Measurements from ENCODE around the gene PNMA5.

DNA sequence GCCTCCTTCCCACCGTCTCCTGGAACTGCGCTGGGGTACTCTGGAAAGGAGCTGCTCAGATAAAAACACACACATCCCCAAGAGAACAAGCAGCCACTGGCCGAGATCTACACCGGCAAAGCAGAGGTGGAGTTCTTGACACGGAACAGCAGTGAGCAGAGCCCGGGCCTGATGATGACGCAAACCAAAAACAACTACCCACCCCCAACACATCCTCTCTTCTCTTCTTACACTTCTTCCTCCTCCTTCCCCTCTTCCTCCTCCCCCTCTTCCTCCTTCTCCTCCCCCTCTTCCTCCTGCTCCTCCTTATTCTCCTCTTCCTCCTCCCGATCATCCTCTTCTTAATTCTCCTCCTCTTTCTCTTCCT is 4.6 kb downstream of the PNMA5 start:
- TF ChIP-seq, protein P1, sequence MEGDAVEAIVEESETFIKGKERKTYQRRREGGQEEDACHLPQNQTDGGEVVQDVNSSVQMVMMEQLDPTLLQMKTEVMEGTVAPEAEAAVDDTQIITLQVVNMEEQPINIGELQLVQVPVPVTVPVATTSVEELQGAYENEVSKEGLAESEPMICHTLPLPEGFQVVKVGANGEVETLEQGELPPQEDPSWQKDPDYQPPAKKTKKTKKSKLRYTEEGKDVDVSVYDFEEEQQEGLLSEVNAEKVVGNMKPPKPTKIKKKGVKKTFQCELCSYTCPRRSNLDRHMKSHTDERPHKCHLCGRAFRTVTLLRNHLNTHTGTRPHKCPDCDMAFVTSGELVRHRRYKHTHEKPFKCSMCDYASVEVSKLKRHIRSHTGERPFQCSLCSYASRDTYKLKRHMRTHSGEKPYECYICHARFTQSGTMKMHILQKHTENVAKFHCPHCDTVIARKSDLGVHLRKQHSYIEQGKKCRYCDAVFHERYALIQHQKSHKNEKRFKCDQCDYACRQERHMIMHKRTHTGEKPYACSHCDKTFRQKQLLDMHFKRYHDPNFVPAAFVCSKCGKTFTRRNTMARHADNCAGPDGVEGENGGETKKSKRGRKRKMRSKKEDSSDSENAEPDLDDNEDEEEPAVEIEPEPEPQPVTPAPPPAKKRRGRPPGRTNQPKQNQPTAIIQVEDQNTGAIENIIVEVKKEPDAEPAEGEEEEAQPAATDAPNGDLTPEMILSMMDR (IDR thresholded peaks at IDR 0.05): no peak
- TF ChIP-seq POLR2AphosphoS5 (IDR thresholded peaks at IDR 0.05): no peak
